Measurements from ENCODE around the gene OSCAR.
"Not testable (repeated sequence)": the region's sequence is repeated elsewhere in the genome, so short reads cannot be mapped to it uniquely, and the experiment has no call there.

Gene OSCAR

GRCh38 chr19:54124393-54124792, 23.8 kb upstream of the OSCAR start:
- no peak for DNase-seq

- no peak for DNase-seq
Measured at GRCh38 chr19:54123682-54124081, 23.1 kb upstream of the OSCAR start.

- DNase-seq: no peak
Measured at GRCh38 chr19:54121259-54121658, 20.7 kb upstream of the OSCAR start.

GRCh38 chr19:54115109-54116063, 14.8 kb upstream of the OSCAR start, which contains the start of the genes PRPF31 and TFPT:
PRPF31 (plus strand) TSS chr19:54115754; CDS start chr19:54118279, 2,525 bp downstream.
TFPT (minus strand) TSS chr19:54115657; CDS start chr19:54115269, 388 bp downstream.
- peak; percentile 98 for DNase-seq

- peak; percentile 73 for DNase-seq
Measured at GRCh38 chr19:54114340-54115108, 13.9 kb upstream of the OSCAR start.

GRCh38 chr19:54109651-54110050, 9.0 kb upstream of the OSCAR start:
- no peak for DNase-seq

- DNase-seq: no peak
Measured at GRCh38 chr19:54108496-54108895, 7.9 kb upstream of the OSCAR start.

- no peak for DNase-seq
Measured at GRCh38 chr19:54107876-54108490, 7.4 kb upstream of the OSCAR start.

GRCh38 chr19:54106716-54107115, 6.1 kb upstream of the OSCAR start:
- no peak for DNase-seq

- no peak for DNase-seq
Measured at GRCh38 chr19:54105796-54106195, 5.2 kb upstream of the OSCAR start.

GRCh38 chr19:54104998-54105715, 4.6 kb upstream of the OSCAR start:
- DNase-seq: no peak

GRCh38 chr19:54102421-54103169, 2.0 kb upstream of the OSCAR start, which contains the start of gene NDUFA3:
NDUFA3 (plus strand) TSS chr19:54102855; CDS start chr19:54102879, 24 bp downstream.
- DNase-seq: peak; percentile 97

- not testable (repeated sequence) for DNase-seq
Measured at GRCh38 chr19:54099903-54100255, 724 bp downstream of the OSCAR start.

GRCh38 chr19:54099190-54099902, 1.3 kb downstream of the OSCAR start:
- DNase-seq: no peak

- DNase-seq: peak; percentile 70
Measured at GRCh38 chr19:54096617-54097106, 3.9 kb downstream of the OSCAR start.

- DNase-seq: peak; percentile 80
Measured at GRCh38 chr19:54095859-54096616, 4.6 kb downstream of the OSCAR start.

- no peak for DNase-seq
Measured at GRCh38 chr19:54095136-54095858, 5.3 kb downstream of the OSCAR start.

GRCh38 chr19:54094426-54095000, 6.1 kb downstream of the OSCAR start:
- no peak for DNase-seq

GRCh38 chr19:54084410-54084809, 16.2 kb downstream of the OSCAR start:
- DNase-seq: no peak

All from activated CD8-positive, alpha-beta memory T cell treated with anti-CD3 and anti-CD28 coated beads for 24 hours (primary cell).